Neural cell (in vitro differentiated cells): ENCODE results near the gene IL11RA.

Experiments
- EP300 ChIP-seq: fragments of 450-650 bp; conservative IDR thresholded peaks from 2 replicates; pipeline ENCODE4 v1.6.1; 2014; ENCODE audit warnings: antibody characterized with exemption, mild to moderate bottlenecking, moderate library complexity; ENCODE audit not compliant: poor library complexity, severe bottlenecking
- EZH2 ChIP-seq: fragments of 200-600, 300-800 bp; shearing (Covaris generic), sonication (generic); IDR thresholded peaks from 2 replicates; pipeline ENCODE4 v1.6.1; 2014; ENCODE audit warnings: antibody characterized with exemption, low read length, borderline replicate concordance, mild to moderate bottlenecking; ENCODE audit not compliant: insufficient read depth, poor library complexity, severe bottlenecking
- RAD21 ChIP-seq: fragments of 450-650 bp; conservative IDR thresholded peaks from 2 replicates; pipeline ENCODE4 v1.6.1; 2014; ENCODE audit warnings: antibody characterized with exemption, mild to moderate bottlenecking, moderate library complexity
- SMC3 ChIP-seq: fragments of 450-650 bp; conservative IDR thresholded peaks from 2 replicates; pipeline ENCODE4 v1.6.1; 2014; ENCODE audit warnings: antibody characterized with exemption, mild to moderate bottlenecking, moderate library complexity; ENCODE audit not compliant: poor library complexity
- TF ChIP-seq, protein P1 (sequence below): fragments of 450-650 bp; IDR thresholded peaks from 2 replicates; pipeline ENCODE4 v1.5.1; 2014; ENCODE audit warnings: antibody characterized with exemption, mild to moderate bottlenecking, moderate library complexity; ENCODE audit not compliant: poor library complexity, severe bottlenecking

DNA sequence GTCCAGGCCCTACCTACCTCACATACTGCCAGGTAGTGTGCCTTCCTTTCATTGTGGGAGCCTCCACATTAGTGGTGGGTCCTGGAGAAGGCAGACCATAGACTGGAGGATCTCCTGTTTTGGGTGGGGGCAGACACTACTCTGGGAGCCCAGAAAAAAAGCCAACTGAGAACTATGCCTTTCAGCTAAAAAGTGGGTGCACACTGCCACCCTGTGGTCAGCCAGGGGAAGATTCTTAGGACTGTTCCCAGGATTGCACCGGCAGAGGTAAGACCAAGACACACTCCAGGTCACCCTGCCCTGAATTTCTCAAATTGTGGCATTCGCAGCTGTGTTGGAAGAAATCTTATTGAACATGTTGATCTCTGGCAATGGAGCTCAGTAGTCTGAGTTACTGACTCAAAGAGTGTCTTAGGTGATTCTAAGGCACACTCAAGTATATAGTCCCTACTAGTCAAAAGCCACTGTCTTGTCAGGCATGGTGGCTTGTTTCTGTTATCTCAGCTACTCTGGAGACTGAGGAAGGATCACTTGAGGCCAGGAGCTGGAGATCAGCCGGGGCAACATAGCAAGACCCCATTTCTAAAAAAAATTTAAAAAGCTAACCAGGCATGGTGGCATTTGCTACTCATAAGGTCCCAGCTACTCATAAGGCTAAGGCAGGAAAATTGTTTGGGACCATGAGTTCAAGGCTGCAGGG is 18.0 kb upstream of the IL11RA start:
- TF ChIP-seq EP300 = no peak
- TF ChIP-seq SMC3 = peak; percentile 81
- TF ChIP-seq, protein P1, sequence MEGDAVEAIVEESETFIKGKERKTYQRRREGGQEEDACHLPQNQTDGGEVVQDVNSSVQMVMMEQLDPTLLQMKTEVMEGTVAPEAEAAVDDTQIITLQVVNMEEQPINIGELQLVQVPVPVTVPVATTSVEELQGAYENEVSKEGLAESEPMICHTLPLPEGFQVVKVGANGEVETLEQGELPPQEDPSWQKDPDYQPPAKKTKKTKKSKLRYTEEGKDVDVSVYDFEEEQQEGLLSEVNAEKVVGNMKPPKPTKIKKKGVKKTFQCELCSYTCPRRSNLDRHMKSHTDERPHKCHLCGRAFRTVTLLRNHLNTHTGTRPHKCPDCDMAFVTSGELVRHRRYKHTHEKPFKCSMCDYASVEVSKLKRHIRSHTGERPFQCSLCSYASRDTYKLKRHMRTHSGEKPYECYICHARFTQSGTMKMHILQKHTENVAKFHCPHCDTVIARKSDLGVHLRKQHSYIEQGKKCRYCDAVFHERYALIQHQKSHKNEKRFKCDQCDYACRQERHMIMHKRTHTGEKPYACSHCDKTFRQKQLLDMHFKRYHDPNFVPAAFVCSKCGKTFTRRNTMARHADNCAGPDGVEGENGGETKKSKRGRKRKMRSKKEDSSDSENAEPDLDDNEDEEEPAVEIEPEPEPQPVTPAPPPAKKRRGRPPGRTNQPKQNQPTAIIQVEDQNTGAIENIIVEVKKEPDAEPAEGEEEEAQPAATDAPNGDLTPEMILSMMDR = peak; percentile 92
- no peak for TF ChIP-seq EZH2
- peak; percentile 83 for TF ChIP-seq RAD21
